T-helper 9 cell (primary cell): ENCODE results near the gene RFTN2.
A peak's percentile ranks its signal among the peaks of the same experiment; 100 is the strongest.
"Not testable (repeated sequence)": the region's sequence is repeated elsewhere in the genome, so short reads cannot be mapped to it uniquely, and the experiment has no call there.

ENCODE experiments used
- DNase-seq: peaks from one replicate; pipeline ENCODE4 v3.0.0-alpha.2; 2020
- total RNA-seq, 2 donors: gene quantifications; one replicate each; lab custom pipeline; 2026; lab: John Stamatoyannopoulos, UW

Gene RFTN2
- total RNA-seq = 0.24 to 0.49 reads per million in 2 donors

- DNase-seq = no peak
Observed at GRCh38 chr2:197675246-197675645, at the start of gene RFTN2. Gene RFTN2 (minus strand): TSS chr2:197675587. CDS start chr2:197675458, 129 bp downstream.

- no peak for DNase-seq
Observed at GRCh38 chr2:197717863-197718262, 42.5 kb upstream of the RFTN2 start.

- no peak for DNase-seq
Observed at GRCh38 chr2:197713271-197713670, 37.9 kb upstream of the RFTN2 start.

- DNase-seq = no peak
Observed at GRCh38 chr2:197711578-197711977, 36.2 kb upstream of the RFTN2 start.

- DNase-seq = no peak
Observed at GRCh38 chr2:197710424-197711042, 35.1 kb upstream of the RFTN2 start.

GRCh38 chr2:197709140-197709539, 33.8 kb upstream of the RFTN2 start:
- not testable (repeated sequence) for DNase-seq

GRCh38 chr2:197708331-197708730, 32.9 kb upstream of the RFTN2 start:
- no peak for DNase-seq

- no peak for DNase-seq
Observed at GRCh38 chr2:197707316-197708213, 32.2 kb upstream of the RFTN2 start.

GRCh38 chr2:197706839-197707207, 31.4 kb upstream of the RFTN2 start:
- no peak for DNase-seq

GRCh38 chr2:197705912-197706838, 30.8 kb upstream of the RFTN2 start:
- peak; percentile 16 for DNase-seq

- DNase-seq = peak; percentile 92
Observed at GRCh38 chr2:197705121-197705911, 29.9 kb upstream of the RFTN2 start, which contains the start of gene MARS2. Gene MARS2 (plus strand): TSS chr2:197705369. CDS start chr2:197705406, 37 bp downstream.

- DNase-seq = no peak
Observed at GRCh38 chr2:197704434-197705120, 29.2 kb upstream of the RFTN2 start.

- DNase-seq = no peak
Observed at GRCh38 chr2:197700960-197701359, 25.6 kb upstream of the RFTN2 start.

GRCh38 chr2:197699724-197700123, 24.3 kb upstream of the RFTN2 start:
- DNase-seq = not testable (repeated sequence)

- DNase-seq = not testable (repeated sequence)
Observed at GRCh38 chr2:197696571-197696970, 21.2 kb upstream of the RFTN2 start.

GRCh38 chr2:197695971-197696370, 20.6 kb upstream of the RFTN2 start:
- not testable (repeated sequence) for DNase-seq

GRCh38 chr2:197695206-197695605, 19.8 kb upstream of the RFTN2 start:
- not testable (repeated sequence) for DNase-seq

GRCh38 chr2:197677483-197677882, 2.1 kb upstream of the RFTN2 start:
- no peak for DNase-seq

GRCh38 chr2:197677056-197677455, 1.7 kb upstream of the RFTN2 start:
- no peak for DNase-seq

GRCh38 chr2:197675711-197676188, 363 bp upstream of the RFTN2 start:
- no peak for DNase-seq

GRCh38 chr2:197674591-197674990, 796 bp downstream of the RFTN2 start:
- no peak for DNase-seq
